ENCODE results near the gene PGM1. TPM values are rescaled to one million over a fixed set of nuclear protein-coding genes. Genes with fewer than 3 reads are reported as not detected.

Gene PGM1
- total RNA-seq, 1 donor from 2014 or later, result 53.9 TPM

- intact Hi-C loops (cut with DNase I), result no loop called here
- no peak for ATAC-seq
- no peak overlapping the region for H3K4me3 ChIP-seq
- H3K4me1 ChIP-seq, result no peaks in the 10 kb centered on the region
- no peaks in the 10 kb centered on the region for H3K27me3 ChIP-seq
- no peak for DNase-seq
- TF ChIP-seq CTCF (IDR thresholded peaks at IDR 0.05), result no peak
- no peaks in the 10 kb centered on the region for H3K9me3 ChIP-seq
- no peak overlapping the region for H3K27ac ChIP-seq
- H3K36me3 ChIP-seq, result no peaks in the 10 kb centered on the region
Observed at GRCh38 chr1:63555480-63555879, 37.7 kb upstream of the PGM1 start.

- DNase-seq (no peak), ATAC-seq (no peak)
- Histone ChIP-seq H3K4me1 (no peaks in the 10 kb centered on the region), H3K9me3 (no peaks in the 10 kb centered on the region), H3K4me3 (no peak overlapping the region), H3K27me3 (no peaks in the 10 kb centered on the region), H3K27ac (no peak overlapping the region), H3K36me3 (no peaks in the 10 kb centered on the region)
- peak; percentile 55 for TF ChIP-seq CTCF (IDR thresholded peaks at IDR 0.05)
- intact Hi-C loops (cut with DNase I), result no loop called here
Observed at GRCh38 chr1:63557365-63557987, 35.7 kb upstream of the PGM1 start.

- H3K27ac ChIP-seq, result no peak overlapping the region
- H3K4me1 ChIP-seq, result no peaks in the 10 kb centered on the region
- no peaks in the 10 kb centered on the region for H3K9me3 ChIP-seq
- TF ChIP-seq CTCF (IDR thresholded peaks at IDR 0.05), result no peak
- DNase-seq (no peak), ATAC-seq (no peak)
- H3K27me3 ChIP-seq, result no peaks in the 10 kb centered on the region
- no peaks in the 10 kb centered on the region for H3K36me3 ChIP-seq
- intact Hi-C loops (cut with DNase I), result no loop called here
- no peak overlapping the region for H3K4me3 ChIP-seq
Observed at GRCh38 chr1:63559357-63559756, 33.9 kb upstream of the PGM1 start.

GRCh38 chr1:63563745-63564144, 29.5 kb upstream of the PGM1 start:
- Histone ChIP-seq H3K27me3 (no peaks in the 10 kb centered on the region), H3K9me3 (no peaks in the 10 kb centered on the region), H3K27ac (no peak overlapping the region), H3K4me1 (no peaks in the 10 kb centered on the region), H3K4me3 (no peak overlapping the region), H3K36me3 (no peaks in the 10 kb centered on the region)
- intact Hi-C loops (cut with DNase I), result no loop called here
- TF ChIP-seq CTCF (IDR thresholded peaks at IDR 0.05), result no peak
- DNase-seq, result no peak
- ATAC-seq, result no peak

- intact Hi-C loops (cut with DNase I), result no loop called here
- Histone ChIP-seq H3K27ac (no peak overlapping the region), H3K27me3 (no peaks in the 10 kb centered on the region), H3K4me1 (no peaks in the 10 kb centered on the region), H3K36me3 (peaks cover 9% of the 10 kb centered on the region), H3K9me3 (no peaks in the 10 kb centered on the region), H3K4me3 (no peak overlapping the region)
- no peak for TF ChIP-seq CTCF (IDR thresholded peaks at IDR 0.05)
- ATAC-seq, result no peak
- no peak for DNase-seq
Observed at GRCh38 chr1:63569068-63569467, 24.1 kb upstream of the PGM1 start.

Data from upper lobe of right lung (tissue), 1 donor.